K562 (cell line): Measurements from ENCODE around the gene DDIT3. TPM values are rescaled to one million over a fixed set of nuclear protein-coding genes. Genes with fewer than 3 reads are reported as not detected.

Source experiments
- AFF1 ChIP-seq, 2 experiments: fragments of 450-650 bp; IDR thresholded peaks; 2 replicates each; pipeline ENCODE4 v1.6.1; 2018; ENCODE audit warnings: mild to moderate bottlenecking in 2 of 2, low read depth in 1 of 2; ENCODE audit not compliant: partially characterized antibody in 2 of 2
- COPS2 ChIP-seq: fragments of 450-650 bp; conservative IDR thresholded peaks from 2 replicates; pipeline ENCODE4 v1.6.1; 2016; ENCODE audit warnings: mild to moderate bottlenecking, moderate library complexity
- E2F3 ChIP-seq: fragments of 250-450 bp; sonication (Bioruptor Pico); IDR thresholded peaks from 2 replicates; pipeline ENCODE4 v1.4.0; 2020; ENCODE audit warnings: mild to moderate bottlenecking
- EGR1 ChIP-seq: fragments of 450-650 bp; conservative IDR thresholded peaks from 2 replicates; pipeline ENCODE4 v1.6.1; 2017; ENCODE audit warnings: mild to moderate bottlenecking
- EHMT2 ChIP-seq: fragments of 450-650 bp; IDR thresholded peaks from 2 replicates; pipeline ENCODE4 v1.6.1; 2018; ENCODE audit warnings: antibody characterized with exemption
- GTF2F1 ChIP-seq: IDR thresholded peaks from 2 replicates; pipeline ENCODE4 v1.6.1; 2011; ENCODE audit warnings: low read depth, low read length, improper control_type of control experiment
- MXI1 ChIP-seq: IDR thresholded peaks from 2 replicates; pipeline ENCODE4 v1.6.1; 2011; ENCODE audit warnings: low read depth, mild to moderate bottlenecking, improper control_type of control experiment, low read length
- PYGO2 ChIP-seq: fragments of 450-650 bp; IDR thresholded peaks from 2 replicates; pipeline ENCODE4 v1.6.1; 2016; ENCODE audit warnings: mild to moderate bottlenecking, missing genetic modification characterization, moderate library complexity, missing compliant biosample characterization
- ZBTB11 ChIP-seq, 3 experiments: fragments of 200-800 bp in 1 of 3; fragments of 250-450 bp in 1 of 3; fragments of 450-650 bp in 1 of 3; sonication (Bioruptor Pico) in 1 of 3; sonication (Bioruptor generic) in 1 of 3; formaldehyde crosslinking in 1 of 3; IDR thresholded peaks; 2 replicates each; pipeline versions ENCODE4 v1.6.1 to v1.8.0; 2016 to 2022; ENCODE audit warnings: mild to moderate bottlenecking in 2 of 3, missing genetic modification characterization in 2 of 3, missing compliant biosample characterization in 1 of 3, moderate library complexity in 1 of 3
- ZBTB8A ChIP-seq: fragments of 450-650 bp; IDR thresholded peaks from 2 replicates; pipeline ENCODE4 v1.6.1; 2018; ENCODE audit warnings: mild to moderate bottlenecking, moderate library complexity; ENCODE audit not compliant: partially characterized antibody
- ZNF431 ChIP-seq: sonication (generic); formaldehyde crosslinking; IDR thresholded peaks from 2 replicates; pipeline ENCODE4 v1.8.0; 2022; ENCODE audit warnings: mild to moderate bottlenecking, missing genetic modification reagents
- ZNF785 ChIP-seq: fragments of 250-450 bp; sonication (Bioruptor Pico); IDR thresholded peaks from 2 replicates; pipeline ENCODE4 v1.4.0; 2020; ENCODE audit warnings: mild to moderate bottlenecking
- ZSCAN32 ChIP-seq: fragments of 450-650 bp; formaldehyde crosslinking; IDR thresholded peaks from 2 replicates; pipeline ENCODE4 v1.4.0; 2020; ENCODE audit warnings: mild to moderate bottlenecking, moderate library complexity
- polyA plus RNA-seq, 8 experiments: library from polyadenylated mRNA; depleted of rRNA in 4 of 8; stranded (reverse) in 5 of 8; unstranded in 3 of 8; fragments of >200 nt; fragmentation: Nextera tagmentation in 2 of 8; fragmentation: Illumina TruSeq in 1 of 8; extraction: Ambion mirVana in 2 of 8; extraction: Trizol in 1 of 8; gene quantifications; 2 replicates each; pipeline versions ENCODE4 v1.2.1 to v1.2.3, GENCODE V29; 2011 to 2014; ENCODE audit warnings: inconsistent platforms in 1 of 8, missing spikeins in 1 of 8
- total RNA-seq, 7 experiments: library from RNA; depleted of rRNA in 6 of 7; stranded (reverse); fragments of >200 nt in 6 of 7; fragmentation: Illumina TruSeq in 2 of 7; extraction: Trizol in 2 of 7; gene quantifications; 2 replicates each; pipeline versions ENCODE4 v1.2.1 to v1.2.3, GENCODE V29; 2011 to 2021; ENCODE audit warnings: low replicate concordance in 1 of 7
- TF ChIP-seq, protein P1 (sequence below): sonication (generic); formaldehyde crosslinking; IDR thresholded peaks from 2 replicates; pipeline ENCODE4 v1.8.0; 2022; ENCODE audit warnings: mild to moderate bottlenecking, missing genetic modification reagents

DDIT3 gene
- total and polyA plus RNA-seq, 9 of the 15 experiments (the other 6 are each of a cell fraction or from before 2014, with no cell fraction given) = 59.1 to 272 (median 89.9) TPM

GRCh38 chr12:57522011-57522886 is 1.9 kb upstream of the DDIT3 start, which contains the start of gene MBD6 (continued):
- TF ChIP-seq ZBTB11 (CRISPR knock-in tag; IDR thresholded peaks at IDR 0.05) (peak in 1 of 3 experiments; percentile 67; a peak in 2 of 6 replicates), ZSCAN32 (CRISPR knock-in tag) (0 out of 2 replicates have a peak, but pooled peaks have one; percentile 25), AFF1 (IDR thresholded peaks at IDR 0.05; ENCODE audit: low read depth in 1 of 2, partially characterized antibody in 2 of 2) (peak; percentile 80 to 90), PYGO2 (tag) (no peak; the same call in 1 of the 2 replicates), ZNF785 (no peak), ZNF431 (CRISPR knock-in tag) (no peak), GTF2F1 (0 out of 2 replicates have a peak, but pooled peaks have one; percentile 24), EHMT2 (0 out of 2 replicates have a peak, but pooled peaks have one; percentile 45), COPS2 (no peak), EGR1 (peak; percentile 27), E2F3 (CRISPR knock-in tag) (peak; percentile 52), ZBTB8A (no peak), MXI1 (peak; percentile 44)
- TF ChIP-seq, protein P1, sequence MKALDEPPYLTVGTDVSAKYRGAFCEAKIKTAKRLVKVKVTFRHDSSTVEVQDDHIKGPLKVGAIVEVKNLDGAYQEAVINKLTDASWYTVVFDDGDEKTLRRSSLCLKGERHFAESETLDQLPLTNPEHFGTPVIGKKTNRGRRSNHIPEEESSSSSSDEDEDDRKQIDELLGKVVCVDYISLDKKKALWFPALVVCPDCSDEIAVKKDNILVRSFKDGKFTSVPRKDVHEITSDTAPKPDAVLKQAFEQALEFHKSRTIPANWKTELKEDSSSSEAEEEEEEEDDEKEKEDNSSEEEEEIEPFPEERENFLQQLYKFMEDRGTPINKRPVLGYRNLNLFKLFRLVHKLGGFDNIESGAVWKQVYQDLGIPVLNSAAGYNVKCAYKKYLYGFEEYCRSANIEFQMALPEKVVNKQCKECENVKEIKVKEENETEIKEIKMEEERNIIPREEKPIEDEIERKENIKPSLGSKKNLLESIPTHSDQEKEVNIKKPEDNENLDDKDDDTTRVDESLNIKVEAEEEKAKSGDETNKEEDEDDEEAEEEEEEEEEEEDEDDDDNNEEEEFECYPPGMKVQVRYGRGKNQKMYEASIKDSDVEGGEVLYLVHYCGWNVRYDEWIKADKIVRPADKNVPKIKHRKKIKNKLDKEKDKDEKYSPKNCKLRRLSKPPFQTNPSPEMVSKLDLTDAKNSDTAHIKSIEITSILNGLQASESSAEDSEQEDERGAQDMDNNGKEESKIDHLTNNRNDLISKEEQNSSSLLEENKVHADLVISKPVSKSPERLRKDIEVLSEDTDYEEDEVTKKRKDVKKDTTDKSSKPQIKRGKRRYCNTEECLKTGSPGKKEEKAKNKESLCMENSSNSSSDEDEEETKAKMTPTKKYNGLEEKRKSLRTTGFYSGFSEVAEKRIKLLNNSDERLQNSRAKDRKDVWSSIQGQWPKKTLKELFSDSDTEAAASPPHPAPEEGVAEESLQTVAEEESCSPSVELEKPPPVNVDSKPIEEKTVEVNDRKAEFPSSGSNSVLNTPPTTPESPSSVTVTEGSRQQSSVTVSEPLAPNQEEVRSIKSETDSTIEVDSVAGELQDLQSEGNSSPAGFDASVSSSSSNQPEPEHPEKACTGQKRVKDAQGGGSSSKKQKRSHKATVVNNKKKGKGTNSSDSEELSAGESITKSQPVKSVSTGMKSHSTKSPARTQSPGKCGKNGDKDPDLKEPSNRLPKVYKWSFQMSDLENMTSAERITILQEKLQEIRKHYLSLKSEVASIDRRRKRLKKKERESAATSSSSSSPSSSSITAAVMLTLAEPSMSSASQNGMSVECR (CRISPR knock-in tag) = 0 out of 2 replicates have a peak, but pooled peaks have one; percentile 45
